ENCODE results near the gene GALNT15.

DNA sequence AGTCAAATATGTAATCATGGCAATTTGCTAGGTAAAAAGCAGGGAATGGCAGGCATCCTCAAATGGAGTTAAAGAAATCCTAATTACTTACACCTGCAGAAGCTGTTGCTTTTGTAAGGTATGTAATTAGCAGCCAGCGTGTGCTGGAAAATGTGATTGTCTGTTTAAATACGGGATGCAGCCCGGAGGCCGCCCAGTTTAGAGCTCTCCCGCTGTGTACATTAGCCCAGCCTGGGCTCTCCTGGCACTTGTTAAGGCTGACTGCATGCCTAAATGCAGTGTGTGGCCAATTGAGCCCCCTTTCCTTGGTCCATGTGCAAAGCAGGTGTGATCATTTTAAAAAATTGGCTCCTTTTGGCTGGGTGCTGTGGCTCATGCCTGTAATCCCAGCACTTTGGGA is 81.2 kb downstream of the GALNT15 start:
- no peak for TF ChIP-seq EP300 (IDR thresholded peaks at IDR 0.05)
- TF ChIP-seq, protein P1, sequence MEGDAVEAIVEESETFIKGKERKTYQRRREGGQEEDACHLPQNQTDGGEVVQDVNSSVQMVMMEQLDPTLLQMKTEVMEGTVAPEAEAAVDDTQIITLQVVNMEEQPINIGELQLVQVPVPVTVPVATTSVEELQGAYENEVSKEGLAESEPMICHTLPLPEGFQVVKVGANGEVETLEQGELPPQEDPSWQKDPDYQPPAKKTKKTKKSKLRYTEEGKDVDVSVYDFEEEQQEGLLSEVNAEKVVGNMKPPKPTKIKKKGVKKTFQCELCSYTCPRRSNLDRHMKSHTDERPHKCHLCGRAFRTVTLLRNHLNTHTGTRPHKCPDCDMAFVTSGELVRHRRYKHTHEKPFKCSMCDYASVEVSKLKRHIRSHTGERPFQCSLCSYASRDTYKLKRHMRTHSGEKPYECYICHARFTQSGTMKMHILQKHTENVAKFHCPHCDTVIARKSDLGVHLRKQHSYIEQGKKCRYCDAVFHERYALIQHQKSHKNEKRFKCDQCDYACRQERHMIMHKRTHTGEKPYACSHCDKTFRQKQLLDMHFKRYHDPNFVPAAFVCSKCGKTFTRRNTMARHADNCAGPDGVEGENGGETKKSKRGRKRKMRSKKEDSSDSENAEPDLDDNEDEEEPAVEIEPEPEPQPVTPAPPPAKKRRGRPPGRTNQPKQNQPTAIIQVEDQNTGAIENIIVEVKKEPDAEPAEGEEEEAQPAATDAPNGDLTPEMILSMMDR (IDR thresholded peaks at IDR 0.05) = no peak

Data from sigmoid colon (tissue), 4 donors.